ENCODE measurements around the gene ZBTB16.

Gene ZBTB16

DNA sequence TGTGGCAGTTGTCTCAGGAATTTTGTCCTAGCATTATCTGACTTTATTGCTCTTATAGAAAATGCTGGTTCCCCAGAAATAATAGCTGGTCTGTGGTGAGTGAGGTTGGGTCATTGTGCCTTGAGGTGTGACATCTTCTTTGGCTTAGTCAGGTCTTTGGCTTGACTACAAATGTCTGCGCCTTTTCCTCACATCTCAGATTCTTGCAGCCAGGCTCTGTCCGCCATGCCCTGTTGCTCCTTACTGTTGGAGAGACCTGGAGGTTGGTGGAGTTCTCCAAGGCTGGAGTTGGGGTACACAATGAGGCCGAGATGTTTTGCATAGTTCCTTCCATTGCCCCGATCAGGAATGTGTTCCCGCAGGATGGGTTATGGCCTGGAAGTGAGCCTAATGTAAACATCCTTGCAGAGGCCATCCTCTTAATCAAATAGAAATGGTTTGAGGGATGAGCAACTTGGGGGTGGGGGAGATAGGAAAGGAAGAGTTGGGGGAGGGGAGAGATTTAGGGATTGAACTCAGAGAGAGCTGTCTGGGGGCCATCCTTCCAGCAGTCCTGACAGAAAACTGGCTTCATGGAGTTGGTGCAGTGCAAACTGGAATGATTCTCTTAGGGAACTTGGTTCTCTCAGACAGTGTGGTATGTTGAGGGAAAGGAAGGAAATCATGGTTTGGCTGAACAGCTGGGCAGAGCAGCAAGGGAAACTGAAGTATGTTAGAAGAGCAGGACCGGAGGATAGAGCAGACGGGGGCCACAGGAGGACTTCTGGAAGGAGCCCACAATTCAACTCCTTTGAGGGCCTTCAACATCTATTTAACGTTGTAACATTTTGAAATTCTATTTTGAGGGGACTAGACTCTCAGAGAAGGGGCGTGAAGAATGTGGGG is 49.9 kb downstream of the ZBTB16 start:
- POLR2A ChIA-PET, result interaction anchor here (1.1 kb wide), 1 partner anchor 13 kb away, joined by 3 read pairs; no protein-coding TSS in a partner anchor
- H3K36me3 ChIP-seq (ENCODE audit: control insufficient read depth in 2 of 2, insufficient read depth in 1 of 2, low read length in 2 of 2), result no peaks in the 10 kb centered on the region
- no peak overlapping the region for H3K4me3 ChIP-seq (ENCODE audit: low read depth, low read length)
- H3K9me3 ChIP-seq (ENCODE audit: control insufficient read depth, insufficient read depth, low read depth, low read length), result no peaks in the 10 kb centered on the region
- CTCF ChIA-PET, result interaction anchor here (0.7 to 1.3 kb wide), 2 partner anchors 73 to 794 kb away, joined by 3 to 6 read pairs; no protein-coding TSS in a partner anchor
- H3K27ac ChIP-seq (ENCODE audit: extremely low read depth, low read depth, low read length), result no peak overlapping the region
- no peaks in the 10 kb centered on the region; the same call in none of the 2 replicates for H3K4me1 ChIP-seq (ENCODE audit: control insufficient read depth, insufficient read depth, low read length)
- TF ChIP-seq ZNF341 (tag by site-specific recombination; IDR thresholded peaks at IDR 0.05; ENCODE audit: low read depth), result no peak
- TF ChIP-seq ZNF571 (tag by site-specific recombination; IDR thresholded peaks at IDR 0.05), result no peak
- TF ChIP-seq, protein P1, sequence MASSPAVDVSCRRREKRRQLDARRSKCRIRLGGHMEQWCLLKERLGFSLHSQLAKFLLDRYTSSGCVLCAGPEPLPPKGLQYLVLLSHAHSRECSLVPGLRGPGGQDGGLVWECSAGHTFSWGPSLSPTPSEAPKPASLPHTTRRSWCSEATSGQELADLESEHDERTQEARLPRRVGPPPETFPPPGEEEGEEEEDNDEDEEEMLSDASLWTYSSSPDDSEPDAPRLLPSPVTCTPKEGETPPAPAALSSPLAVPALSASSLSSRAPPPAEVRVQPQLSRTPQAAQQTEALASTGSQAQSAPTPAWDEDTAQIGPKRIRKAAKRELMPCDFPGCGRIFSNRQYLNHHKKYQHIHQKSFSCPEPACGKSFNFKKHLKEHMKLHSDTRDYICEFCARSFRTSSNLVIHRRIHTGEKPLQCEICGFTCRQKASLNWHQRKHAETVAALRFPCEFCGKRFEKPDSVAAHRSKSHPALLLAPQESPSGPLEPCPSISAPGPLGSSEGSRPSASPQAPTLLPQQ (tag by site-specific recombination; IDR thresholded peaks at IDR 0.05), result no peak
- no peak for TF ChIP-seq ZNF549 (tag by site-specific recombination; IDR thresholded peaks at IDR 0.05)
- TF ChIP-seq ZNF133 (tag by site-specific recombination; IDR thresholded peaks at IDR 0.05), result no peak
- no peak for TF ChIP-seq ZNF624 (tag by site-specific recombination; IDR thresholded peaks at IDR 0.05)
- no peak for TF ChIP-seq ZNF157 (tag by site-specific recombination; IDR thresholded peaks at IDR 0.05)
- TF ChIP-seq ZNF747 (tag by site-specific recombination; IDR thresholded peaks at IDR 0.05), result no peak
- no peak for TF ChIP-seq ZNF132 (tag by site-specific recombination; IDR thresholded peaks at IDR 0.05; ENCODE audit: borderline replicate concordance)
- no peak for TF ChIP-seq ZNF623 (tag by site-specific recombination; IDR thresholded peaks at IDR 0.05)
- TF ChIP-seq RBAK (tag by site-specific recombination; IDR thresholded peaks at IDR 0.05), result no peak
- no peak for TF ChIP-seq ZNF791 (tag by site-specific recombination; IDR thresholded peaks at IDR 0.05)
- TF ChIP-seq, protein P2, sequence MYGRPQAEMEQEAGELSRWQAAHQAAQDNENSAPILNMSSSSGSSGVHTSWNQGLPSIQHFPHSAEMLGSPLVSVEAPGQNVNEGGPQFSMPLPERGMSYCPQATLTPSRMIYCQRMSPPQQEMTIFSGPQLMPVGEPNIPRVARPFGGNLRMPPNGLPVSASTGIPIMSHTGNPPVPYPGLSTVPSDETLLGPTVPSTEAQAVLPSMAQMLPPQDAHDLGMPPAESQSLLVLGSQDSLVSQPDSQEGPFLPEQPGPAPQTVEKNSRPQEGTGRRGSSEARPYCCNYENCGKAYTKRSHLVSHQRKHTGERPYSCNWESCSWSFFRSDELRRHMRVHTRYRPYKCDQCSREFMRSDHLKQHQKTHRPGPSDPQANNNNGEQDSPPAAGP (tag by site-specific recombination; IDR thresholded peaks at IDR 0.05), result no peak
- no peak for TF ChIP-seq ZNF654 (tag by site-specific recombination; IDR thresholded peaks at IDR 0.05; ENCODE audit: low read depth)
- no peak for TF ChIP-seq BCL11A (tag by site-specific recombination; IDR thresholded peaks at IDR 0.05; ENCODE audit: low read depth)
- no peak for TF ChIP-seq ZNF48 (tag by site-specific recombination; IDR thresholded peaks at IDR 0.05)
- TF ChIP-seq, protein P3, sequence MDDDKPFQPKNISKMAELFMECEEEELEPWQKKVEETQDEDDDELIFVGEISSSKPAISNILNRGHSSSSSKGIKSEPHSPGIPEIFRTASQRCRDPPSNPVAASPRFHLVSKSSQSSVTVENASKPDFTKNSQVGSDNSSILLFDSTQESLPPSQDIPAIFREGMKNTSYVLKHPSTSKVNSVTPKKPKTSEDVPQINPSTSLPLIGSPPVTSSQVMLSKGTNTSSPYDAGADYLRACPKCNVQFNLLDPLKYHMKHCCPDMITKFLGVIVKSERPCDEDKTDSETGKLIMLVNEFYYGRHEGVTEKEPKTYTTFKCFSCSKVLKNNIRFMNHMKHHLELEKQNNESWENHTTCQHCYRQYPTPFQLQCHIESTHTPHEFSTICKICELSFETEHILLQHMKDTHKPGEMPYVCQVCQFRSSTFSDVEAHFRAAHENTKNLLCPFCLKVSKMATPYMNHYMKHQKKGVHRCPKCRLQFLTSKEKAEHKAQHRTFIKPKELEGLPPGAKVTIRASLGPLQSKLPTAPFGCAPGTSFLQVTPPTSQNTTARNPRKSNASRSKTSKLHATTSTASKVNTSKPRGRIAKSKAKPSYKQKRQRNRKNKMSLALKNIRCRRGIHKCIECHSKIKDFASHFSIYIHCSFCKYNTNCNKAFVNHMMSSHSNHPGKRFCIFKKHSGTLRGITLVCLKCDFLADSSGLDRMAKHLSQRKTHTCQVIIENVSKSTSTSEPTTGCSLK (tag by site-specific recombination; IDR thresholded peaks at IDR 0.05), result no peak

DNA sequence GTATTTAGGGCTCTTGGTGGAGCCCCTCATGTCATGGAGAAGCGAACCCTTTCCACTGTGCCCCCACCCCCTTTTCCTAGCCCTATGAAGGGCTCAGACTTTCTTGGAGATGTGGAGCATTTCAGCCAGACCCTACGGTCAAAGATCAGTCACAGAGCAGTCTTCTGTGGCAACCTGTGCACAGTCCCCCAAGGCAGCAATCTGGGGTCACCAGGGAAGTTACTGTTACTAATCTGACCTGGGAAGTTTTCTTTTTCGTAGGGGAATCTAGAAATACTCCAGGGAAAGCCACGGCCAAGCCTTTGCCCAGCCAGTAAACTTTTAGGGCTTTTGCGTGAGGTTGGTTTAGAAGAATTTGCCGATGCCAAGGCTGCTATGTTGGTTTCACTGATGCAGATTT is 50.6 kb downstream of the ZBTB16 start:
- no peaks in the 10 kb centered on the region; the same call in none of the 2 replicates for H3K4me1 ChIP-seq (ENCODE audit: control insufficient read depth, insufficient read depth, low read length)
- ChIA-PET CTCF (interaction anchor here (0.7 kb wide), 1 partner anchor 795 kb away, joined by 6 read pairs; no protein-coding TSS in a partner anchor), POLR2A (no interaction called here)
- no peaks in the 10 kb centered on the region for H3K9me3 ChIP-seq (ENCODE audit: control insufficient read depth, insufficient read depth, low read depth, low read length)
- H3K27ac ChIP-seq (ENCODE audit: extremely low read depth, low read depth, low read length), result no peak overlapping the region
- H3K4me3 ChIP-seq (ENCODE audit: low read depth, low read length), result no peak overlapping the region
- no peaks in the 10 kb centered on the region for H3K36me3 ChIP-seq (ENCODE audit: control insufficient read depth in 2 of 2, insufficient read depth in 1 of 2, low read length in 2 of 2)
- no peak for TF ChIP-seq ZNF433 (tag by site-specific recombination; IDR thresholded peaks at IDR 0.05; ENCODE audit: low read depth)
- TF ChIP-seq, protein P4, sequence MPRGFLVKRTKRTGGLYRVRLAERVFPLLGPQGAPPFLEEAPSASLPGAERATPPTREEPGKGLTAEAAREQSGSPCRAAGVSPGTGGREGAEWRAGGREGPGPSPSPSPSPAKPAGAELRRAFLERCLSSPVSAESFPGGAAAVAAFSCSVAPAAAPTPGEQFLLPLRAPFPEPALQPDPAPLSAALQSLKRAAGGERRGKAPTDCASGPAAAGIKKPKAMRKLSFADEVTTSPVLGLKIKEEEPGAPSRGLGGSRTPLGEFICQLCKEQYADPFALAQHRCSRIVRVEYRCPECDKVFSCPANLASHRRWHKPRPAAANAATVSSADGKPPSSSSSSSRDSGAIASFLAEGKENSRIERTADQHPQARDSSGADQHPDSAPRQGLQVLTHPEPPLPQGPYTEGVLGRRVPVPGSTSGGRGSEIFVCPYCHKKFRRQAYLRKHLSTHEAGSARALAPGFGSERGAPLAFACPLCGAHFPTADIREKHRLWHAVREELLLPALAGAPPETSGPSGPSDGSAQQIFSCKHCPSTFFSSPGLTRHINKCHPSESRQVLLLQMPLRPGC (tag by site-specific recombination; IDR thresholded peaks at IDR 0.05), result no peak
- no peak for TF ChIP-seq ZNF610 (tag by site-specific recombination; IDR thresholded peaks at IDR 0.05; ENCODE audit: borderline replicate concordance)
- no peak for TF ChIP-seq ZNF202 (tag by site-specific recombination; IDR thresholded peaks at IDR 0.05; ENCODE audit: borderline replicate concordance)
- TF ChIP-seq WT1 (tag by site-specific recombination; IDR thresholded peaks at IDR 0.05), result no peak
- TF ChIP-seq, protein P1 (tag by site-specific recombination; IDR thresholded peaks at IDR 0.05), result no peak
- TF ChIP-seq ZNF521 (tag by site-specific recombination; IDR thresholded peaks at IDR 0.05), result no peak
- TF ChIP-seq MYNN (tag by site-specific recombination; IDR thresholded peaks at IDR 0.05; ENCODE audit: borderline replicate concordance), result no peak

Measured in HEK293 (cell line).